Activated B cell treated with CpG ODN at 0.5 μM for 24 hours (primary cell): ENCODE data around the gene LDLRAD4. TPM values are rescaled to one million over a fixed set of nuclear protein-coding genes. Genes with fewer than 3 reads are reported as not detected.
"Not testable (repeated sequence)": the region's sequence is repeated elsewhere in the genome, so short reads cannot be mapped to it uniquely, and the experiment has no call there.

Experiments used
- ATAC-seq: fragments of 200-7000 bp; cut with Tn5 transposase; one replicate; pipeline ENCODE4 v1.10.0; 2021; ENCODE audit warnings: low read depth, mild to moderate bottlenecking, moderate library complexity
- CTCF ChIA-PET: fragments of 350-600 bp; sonication (Branson Sonifier 250); formaldehyde crosslinking; loops from one replicate; lab custom pipeline; 2021; ENCODE audit warnings: antibody characterized with exemption; lab: Charles Lee
- POLR2A ChIA-PET: fragments of 350-600 bp; sonication (Branson Sonifier 250); formaldehyde crosslinking; loops from one replicate; lab custom pipeline; 2021; ENCODE audit warnings: antibody characterized with exemption; lab: Charles Lee
- DNase-seq: peaks from one replicate; pipeline ENCODE4 v3.0.0; 2022
- H3K27ac Mint-ChIP-seq: one replicate; pipeline ENCODE4 v1.8.0; 2020; ENCODE audit warnings: mixed read lengths
- H3K27me3 Mint-ChIP-seq: one replicate; pipeline ENCODE4 v1.8.0; 2021; ENCODE audit warnings: mixed read lengths
- H3K36me3 Mint-ChIP-seq: one replicate; pipeline ENCODE4 v1.8.0; 2021; ENCODE audit warnings: low read depth, mixed read lengths
- H3K4me1 Mint-ChIP-seq: one replicate; pipeline ENCODE4 v1.8.0; 2021; ENCODE audit warnings: mixed read lengths
- H3K4me3 Mint-ChIP-seq: one replicate; pipeline ENCODE4 v1.8.0; 2020; ENCODE audit warnings: mild to moderate bottlenecking, mixed read lengths
- H3K9me3 Mint-ChIP-seq: one replicate; pipeline ENCODE4 v1.8.0; 2020; ENCODE audit warnings: mixed read lengths
- intact Hi-C: fragments of 100-400 bp; cut with micrococcal nuclease; formaldehyde crosslinking; loops from one replicate; pipeline ENCODE4 v1.15.1; 2024
- total RNA-seq: library from RNA; stranded (reverse); gene quantifications from 2 replicates; pipeline ENCODE4 v1.2.3, GENCODE V29; 2022
- TF ChIP-seq, protein P1 (sequence below): fragments of 200-600 bp; IDR thresholded peaks from one replicate; pipeline ENCODE4 v1.8.0; 2022; ENCODE audit warnings: antibody characterized with exemption, mild to moderate bottlenecking

The LDLRAD4 gene
- total RNA-seq, 1 donor from 2014 or later = 66.9 TPM

DNA sequence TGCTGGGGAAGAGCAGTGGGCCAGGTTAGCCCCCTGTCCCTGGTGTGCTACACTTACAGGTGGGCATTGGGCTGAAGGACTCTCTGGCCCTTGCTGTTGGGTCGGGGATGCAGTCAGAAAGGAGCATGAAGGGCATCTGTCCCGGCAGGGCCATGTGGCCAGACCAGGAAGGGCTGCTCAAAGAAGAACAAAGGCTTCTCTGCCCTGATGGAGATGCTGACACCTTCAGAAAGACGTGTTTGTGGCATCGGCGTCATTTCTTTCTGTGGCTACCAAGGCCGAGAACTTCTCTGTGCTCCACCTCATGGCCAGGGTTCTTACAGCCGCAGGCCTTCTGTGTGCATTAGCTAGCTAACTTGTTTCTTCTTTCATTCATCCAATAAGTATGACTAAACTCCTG lies 268.7 kb downstream of the LDLRAD4 start:
- no peak overlapping the region for H3K4me3 Mint-ChIP-seq
- DNase-seq = no peak
- no peak for ATAC-seq
- ChIA-PET POLR2A (no interaction called here), CTCF (no interaction called here)
- intact Hi-C loops = no loop called here
- H3K36me3 Mint-ChIP-seq = peaks cover 19% of the 10 kb centered on the region
- H3K4me1 Mint-ChIP-seq = peaks cover 14% of the 10 kb centered on the region
- no peak overlapping the region for H3K27ac Mint-ChIP-seq
- H3K27me3 Mint-ChIP-seq = no peaks in the 10 kb centered on the region
- TF ChIP-seq, protein P1, sequence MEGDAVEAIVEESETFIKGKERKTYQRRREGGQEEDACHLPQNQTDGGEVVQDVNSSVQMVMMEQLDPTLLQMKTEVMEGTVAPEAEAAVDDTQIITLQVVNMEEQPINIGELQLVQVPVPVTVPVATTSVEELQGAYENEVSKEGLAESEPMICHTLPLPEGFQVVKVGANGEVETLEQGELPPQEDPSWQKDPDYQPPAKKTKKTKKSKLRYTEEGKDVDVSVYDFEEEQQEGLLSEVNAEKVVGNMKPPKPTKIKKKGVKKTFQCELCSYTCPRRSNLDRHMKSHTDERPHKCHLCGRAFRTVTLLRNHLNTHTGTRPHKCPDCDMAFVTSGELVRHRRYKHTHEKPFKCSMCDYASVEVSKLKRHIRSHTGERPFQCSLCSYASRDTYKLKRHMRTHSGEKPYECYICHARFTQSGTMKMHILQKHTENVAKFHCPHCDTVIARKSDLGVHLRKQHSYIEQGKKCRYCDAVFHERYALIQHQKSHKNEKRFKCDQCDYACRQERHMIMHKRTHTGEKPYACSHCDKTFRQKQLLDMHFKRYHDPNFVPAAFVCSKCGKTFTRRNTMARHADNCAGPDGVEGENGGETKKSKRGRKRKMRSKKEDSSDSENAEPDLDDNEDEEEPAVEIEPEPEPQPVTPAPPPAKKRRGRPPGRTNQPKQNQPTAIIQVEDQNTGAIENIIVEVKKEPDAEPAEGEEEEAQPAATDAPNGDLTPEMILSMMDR = no peak
- no peaks in the 10 kb centered on the region for H3K9me3 Mint-ChIP-seq

DNA sequence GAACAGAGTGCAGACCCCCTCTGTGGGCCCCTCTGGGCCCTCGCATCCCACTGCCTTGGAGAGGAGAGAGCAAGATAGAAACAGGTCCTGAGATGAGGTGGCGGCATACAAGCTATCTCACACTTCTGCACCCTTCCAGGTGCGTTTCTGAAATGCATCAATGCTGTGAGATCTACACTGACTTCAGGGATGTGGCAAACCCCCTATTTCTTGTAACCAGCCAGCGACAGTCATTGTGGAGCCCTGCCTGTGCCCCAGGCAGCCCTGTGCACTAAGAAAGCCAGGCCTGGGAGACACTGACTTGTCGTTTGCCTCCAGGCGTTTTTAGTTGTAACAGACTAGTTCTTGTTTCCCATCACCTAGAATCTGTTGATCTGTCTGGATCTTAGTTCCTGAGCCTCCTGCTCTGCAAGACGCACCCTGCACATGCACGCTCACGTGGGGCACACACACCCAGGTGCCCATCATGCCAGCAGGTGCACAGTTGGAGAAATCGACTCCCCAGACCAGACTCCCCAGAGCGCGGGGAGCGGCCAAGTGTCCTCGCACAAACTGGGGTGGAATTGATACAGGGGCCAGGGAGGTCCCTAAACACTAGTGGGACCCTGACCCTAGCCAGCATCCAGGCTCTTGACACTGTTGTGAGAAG lies 269.8 kb downstream of the LDLRAD4 start:
- H3K27ac Mint-ChIP-seq = no peak overlapping the region
- TF ChIP-seq, protein P1 = no peak
- no peaks in the 10 kb centered on the region for H3K9me3 Mint-ChIP-seq
- ChIA-PET CTCF (no interaction called here), POLR2A (no interaction called here)
- peaks cover 21% of the 10 kb centered on the region for H3K36me3 Mint-ChIP-seq
- intact Hi-C loops = no loop called here
- H3K4me3 Mint-ChIP-seq = no peak overlapping the region
- no peaks in the 10 kb centered on the region for H3K27me3 Mint-ChIP-seq
- ATAC-seq (no peak), DNase-seq (no peak)
- peaks cover 8% of the 10 kb centered on the region for H3K4me1 Mint-ChIP-seq

DNA sequence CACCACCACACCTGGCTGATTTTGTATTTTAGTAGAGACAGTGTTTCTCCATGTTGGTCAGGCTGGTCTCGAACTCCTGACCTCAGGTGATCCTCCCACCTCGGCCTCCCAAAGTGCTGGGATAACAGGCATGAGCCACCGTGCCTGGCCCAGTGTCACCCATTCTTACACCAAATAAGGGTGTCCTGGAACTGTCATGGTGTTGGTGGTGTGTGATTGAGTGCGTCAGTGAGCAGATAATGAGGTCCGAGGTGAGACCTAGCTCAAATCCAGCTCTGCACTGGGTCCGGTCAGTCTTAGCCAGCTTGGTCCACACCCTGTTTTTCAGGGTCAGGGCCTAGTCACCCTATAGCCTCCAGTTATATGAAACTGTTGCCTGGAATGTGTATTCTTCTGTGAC lies 270.7 kb downstream of the LDLRAD4 start:
- intact Hi-C loops, H3K27ac Mint-ChIP-seq, CTCF ChIA-PET, H3K27me3 Mint-ChIP-seq, H3K9me3 Mint-ChIP-seq, H3K4me3 Mint-ChIP-seq, DNase-seq, ATAC-seq, POLR2A ChIA-PET, H3K4me1 Mint-ChIP-seq: not testable (repeated sequence)
- H3K36me3 Mint-ChIP-seq = peaks cover 21% of the 10 kb centered on the region

DNA sequence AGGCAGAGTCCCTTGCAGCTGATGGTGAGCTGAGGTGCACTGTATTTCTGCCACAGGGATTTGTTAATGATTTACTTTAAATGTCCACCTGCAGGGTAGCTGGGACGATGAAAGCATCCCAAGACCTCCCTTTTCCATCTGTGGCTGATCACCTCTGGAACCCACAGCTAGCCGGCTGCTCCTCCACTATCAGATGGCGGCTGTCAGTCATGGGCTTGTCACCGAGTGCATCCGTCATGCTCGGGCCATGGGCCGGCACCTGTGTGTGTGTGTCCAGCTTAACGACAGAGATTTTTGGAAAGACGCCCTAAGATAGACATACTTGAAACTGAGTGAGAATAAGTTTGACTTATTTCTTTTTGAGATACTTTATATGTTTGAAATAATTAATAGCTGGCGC lies 272.6 kb downstream of the LDLRAD4 start:
- Mint-ChIP-seq H3K36me3 (peaks cover 18% of the 10 kb centered on the region), H3K4me3 (no peak overlapping the region), H3K27me3 (no peaks in the 10 kb centered on the region), H3K27ac (no peak overlapping the region), H3K9me3 (no peaks in the 10 kb centered on the region), H3K4me1 (peaks cover 6% of the 10 kb centered on the region)
- ChIA-PET CTCF (no interaction called here), POLR2A (no interaction called here)
- intact Hi-C loops = no loop called here
- TF ChIP-seq, protein P1 = no peak
- ATAC-seq (no peak), DNase-seq (no peak)

DNA sequence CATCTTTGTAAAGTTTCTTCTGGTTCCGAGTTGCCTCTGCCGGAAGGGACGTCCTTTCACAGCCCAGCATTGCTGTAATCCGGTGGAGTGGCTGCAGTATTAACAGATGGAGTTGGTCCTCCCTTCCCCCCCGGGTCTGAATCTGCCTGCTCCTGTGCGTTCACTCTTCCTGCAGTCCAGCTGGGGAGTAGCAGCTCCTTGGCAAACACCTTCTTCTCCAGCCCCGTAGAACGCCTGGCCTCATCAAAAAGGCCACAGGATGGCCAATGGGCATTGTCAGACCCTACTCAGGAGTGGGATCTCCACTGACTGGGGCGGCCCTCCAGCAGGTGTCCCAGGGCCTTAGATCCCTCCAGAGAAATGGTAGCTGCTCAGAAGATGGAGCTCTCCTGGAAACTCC lies 273.8 kb downstream of the LDLRAD4 start:
- Mint-ChIP-seq H3K27ac (no peak overlapping the region), H3K4me3 (no peak overlapping the region), H3K9me3 (no peaks in the 10 kb centered on the region), H3K27me3 (no peaks in the 10 kb centered on the region), H3K36me3 (peaks cover 14% of the 10 kb centered on the region), H3K4me1 (peaks cover 6% of the 10 kb centered on the region)
- CTCF ChIA-PET = no interaction called here
- no peak for ATAC-seq
- DNase-seq = no peak
- TF ChIP-seq, protein P1 = no peak
- POLR2A ChIA-PET = no interaction called here
- intact Hi-C loops = no loop called here

DNA sequence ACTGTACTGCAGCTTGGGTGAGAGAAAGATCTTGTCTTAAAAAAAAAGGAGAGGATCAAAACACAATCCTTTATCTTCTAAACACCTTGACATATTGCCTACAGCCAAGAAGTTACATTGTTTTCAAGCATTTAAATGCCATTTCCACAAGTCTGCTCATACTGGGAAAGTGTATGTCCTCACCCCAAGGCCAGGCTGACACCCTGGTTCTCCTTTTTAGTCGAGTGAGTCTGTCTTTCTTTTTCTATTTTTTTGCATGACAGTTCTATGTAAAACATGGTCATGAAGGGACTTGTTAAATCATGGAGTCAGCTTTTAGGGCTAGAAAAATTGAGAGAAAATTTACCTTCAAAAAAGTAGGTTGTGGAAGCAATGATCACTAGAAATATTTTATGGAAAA lies 274.5 kb downstream of the LDLRAD4 start:
- no peaks in the 10 kb centered on the region for H3K27me3 Mint-ChIP-seq
- no peak overlapping the region for H3K4me3 Mint-ChIP-seq
- H3K9me3 Mint-ChIP-seq = no peaks in the 10 kb centered on the region
- TF ChIP-seq, protein P1 = no peak
- peaks cover 9% of the 10 kb centered on the region for H3K36me3 Mint-ChIP-seq
- no peak for ATAC-seq
- H3K27ac Mint-ChIP-seq = no peak overlapping the region
- peaks cover 6% of the 10 kb centered on the region for H3K4me1 Mint-ChIP-seq
- ChIA-PET CTCF (no interaction called here), POLR2A (no interaction called here)
- intact Hi-C loops = no loop called here
- no peak for DNase-seq
